OCI-LY1 (cell line): Measurements from ENCODE around the gene RPL9.

Experiments used
- CTCF ChIP-seq: fragments of 200-600 bp; sonication (generic), shearing (Covaris generic); IDR thresholded peaks from 2 replicates; pipeline ENCODE4 v1.5.1; 2017; ENCODE audit warnings: mild to moderate bottlenecking, antibody characterized with exemption, low read length, moderate library complexity, mixed read lengths
- EZH2 ChIP-seq: fragments of 200-600 bp; sonication (generic), shearing (Covaris generic); IDR thresholded peaks from 2 replicates; pipeline ENCODE4 v1.8.0; 2017; ENCODE audit warnings: borderline replicate concordance, mixed run types, mild to moderate bottlenecking, antibody characterized with exemption, low read length, moderate library complexity, mixed read lengths

DNA sequence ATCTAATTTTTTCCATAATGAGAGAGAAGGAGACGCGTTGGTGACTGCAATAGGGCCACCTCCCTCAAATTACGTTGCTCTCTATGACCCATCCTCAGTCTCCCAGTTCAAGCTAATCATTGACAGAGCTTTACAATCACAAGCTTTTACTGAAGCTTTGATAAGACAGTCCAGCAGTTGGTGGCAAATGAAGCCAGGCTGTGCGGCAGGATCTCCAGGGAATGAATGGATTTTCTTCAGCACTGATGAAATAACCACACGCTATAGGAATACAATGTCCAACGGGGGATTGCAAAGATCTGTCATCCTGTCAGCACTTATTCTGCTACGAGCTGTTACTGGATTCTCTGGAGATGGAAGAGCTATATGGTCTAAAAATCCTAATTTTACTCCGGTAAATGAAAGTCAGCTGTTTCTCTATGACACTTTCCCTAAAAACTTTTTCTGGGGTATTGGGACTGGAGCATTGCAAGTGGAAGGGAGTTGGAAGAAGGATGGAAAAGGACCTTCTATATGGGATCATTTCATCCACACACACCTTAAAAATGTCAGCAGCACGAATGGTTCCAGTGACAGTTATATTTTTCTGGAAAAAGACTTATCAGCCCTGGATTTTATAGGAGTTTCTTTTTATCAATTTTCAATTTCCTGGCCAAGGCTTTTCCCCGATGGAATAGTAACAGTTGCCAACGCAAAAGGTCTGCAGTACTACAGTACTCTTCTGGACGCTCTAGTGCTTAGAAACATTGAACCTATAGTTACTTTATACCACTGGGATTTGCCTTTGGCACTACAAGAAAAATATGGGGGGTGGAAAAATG, 51.7 kb downstream of the RPL9 start, which contains the start of gene KLB:
- TF ChIP-seq CTCF = no peak
- no peak for TF ChIP-seq EZH2
